Coronary artery (tissue), 2 donors: ENCODE data around the gene ACTA1.

Experiments used
- DNase-seq: peaks from one replicate; pipeline ENCODE4 v3.0.0-alpha.2; 2017; ENCODE audit warnings: low spot score
- H3K27ac ChIP-seq, 2 donors: fragments of 200-600 bp; sonication (generic); one replicate each; pipeline ENCODE4 v1.5.1; 2016 to 2019
- H3K4me3 ChIP-seq: fragments of 200-600 bp; sonication (generic); 2 replicates; pipeline ENCODE4 v1.5.1; 2016; ENCODE audit warnings: mild to moderate bottlenecking, moderate library complexity
- TF ChIP-seq, protein P1 (sequence below): fragments of 200-600 bp; sonication (generic); IDR thresholded peaks from one replicate; pipeline ENCODE4 v1.5.1; 2019; ENCODE audit warnings: antibody characterized with exemption

Gene ACTA1

DNA sequence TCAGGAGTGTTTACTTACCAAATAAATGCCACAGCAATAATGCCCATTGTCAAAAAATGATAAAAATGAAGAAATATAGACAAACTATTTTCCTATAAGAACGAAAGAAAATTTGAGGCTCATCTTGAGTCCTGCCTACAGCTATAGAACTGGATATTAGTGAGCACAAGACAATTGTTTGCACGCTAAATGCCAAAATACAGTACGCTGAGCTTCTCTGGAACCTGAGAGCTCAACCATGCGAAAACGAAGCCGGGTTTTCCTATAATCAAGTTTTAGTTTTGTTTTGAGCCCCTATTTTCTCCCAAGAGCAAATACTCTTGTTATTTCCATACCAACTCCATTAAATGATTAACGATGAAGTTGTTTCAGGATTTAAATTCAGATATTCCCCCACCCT is 49.1 kb downstream of the ACTA1 start:
- Histone ChIP-seq H3K27ac (no peak overlapping the region), H3K4me3 (no peak overlapping the region)
- TF ChIP-seq, protein P1, sequence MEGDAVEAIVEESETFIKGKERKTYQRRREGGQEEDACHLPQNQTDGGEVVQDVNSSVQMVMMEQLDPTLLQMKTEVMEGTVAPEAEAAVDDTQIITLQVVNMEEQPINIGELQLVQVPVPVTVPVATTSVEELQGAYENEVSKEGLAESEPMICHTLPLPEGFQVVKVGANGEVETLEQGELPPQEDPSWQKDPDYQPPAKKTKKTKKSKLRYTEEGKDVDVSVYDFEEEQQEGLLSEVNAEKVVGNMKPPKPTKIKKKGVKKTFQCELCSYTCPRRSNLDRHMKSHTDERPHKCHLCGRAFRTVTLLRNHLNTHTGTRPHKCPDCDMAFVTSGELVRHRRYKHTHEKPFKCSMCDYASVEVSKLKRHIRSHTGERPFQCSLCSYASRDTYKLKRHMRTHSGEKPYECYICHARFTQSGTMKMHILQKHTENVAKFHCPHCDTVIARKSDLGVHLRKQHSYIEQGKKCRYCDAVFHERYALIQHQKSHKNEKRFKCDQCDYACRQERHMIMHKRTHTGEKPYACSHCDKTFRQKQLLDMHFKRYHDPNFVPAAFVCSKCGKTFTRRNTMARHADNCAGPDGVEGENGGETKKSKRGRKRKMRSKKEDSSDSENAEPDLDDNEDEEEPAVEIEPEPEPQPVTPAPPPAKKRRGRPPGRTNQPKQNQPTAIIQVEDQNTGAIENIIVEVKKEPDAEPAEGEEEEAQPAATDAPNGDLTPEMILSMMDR = no peak
- no peak for DNase-seq

DNA sequence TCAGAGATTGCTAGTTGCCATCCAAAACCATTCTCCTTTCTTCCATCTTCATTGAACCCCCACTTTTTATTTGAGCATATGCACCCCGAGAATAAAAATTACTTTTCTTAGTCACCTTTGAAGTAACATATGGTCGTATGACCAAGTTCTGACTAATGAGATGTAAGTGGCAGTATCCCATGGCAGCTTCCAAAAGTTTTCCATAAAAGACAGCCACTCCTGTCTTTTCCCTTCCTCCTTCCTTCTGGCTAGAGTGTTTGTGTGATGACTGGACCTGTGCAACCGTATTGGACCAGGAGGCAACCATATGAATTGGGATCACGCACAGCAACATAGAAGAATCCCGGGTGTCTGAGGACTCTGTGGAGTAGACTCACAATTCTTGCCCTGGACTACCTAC is 49.9 kb downstream of the ACTA1 start:
- no peak for DNase-seq
- Histone ChIP-seq H3K27ac (no peak overlapping the region), H3K4me3 (no peak overlapping the region)
- TF ChIP-seq, protein P1 = no peak

DNA sequence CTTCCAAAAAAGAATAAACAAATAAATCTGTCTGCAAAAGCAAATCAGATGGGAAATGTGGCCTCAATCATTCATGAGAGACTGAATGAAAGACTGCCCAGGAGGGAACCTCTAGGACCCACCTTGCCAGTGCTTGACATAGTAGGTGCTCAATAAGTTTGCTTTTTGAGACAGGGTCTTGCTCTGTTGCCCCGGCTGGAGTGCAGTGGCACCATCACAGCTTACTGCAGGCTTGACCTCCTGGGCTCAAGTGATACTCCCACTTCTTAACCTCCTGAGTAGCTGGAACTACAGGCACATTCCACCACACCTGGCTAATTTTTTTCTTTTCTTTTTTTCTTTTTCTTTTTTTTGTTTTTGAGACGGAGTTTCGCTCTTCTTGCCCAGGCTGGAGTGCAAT is 50.7 kb downstream of the ACTA1 start:
- TF ChIP-seq, protein P1 = no peak
- Histone ChIP-seq H3K4me3 (no peak overlapping the region), H3K27ac (no peak overlapping the region)
- no peak for DNase-seq
